Tibial nerve (tissue), 3 donors: Measurements from ENCODE around the gene GRIK4.

ENCODE experiments used
- POLR2A ChIP-seq, 2 donors: fragments of 450-650 bp; IDR thresholded peaks; one replicate each; pipeline ENCODE4 v1.6.1; 2017; ENCODE audit warnings: antibody characterized with exemption in 2 of 2, mild to moderate bottlenecking in 2 of 2, moderate library complexity in 2 of 2
- TF ChIP-seq, protein P1 (sequence below), 5 experiments: fragments of 200-600 bp in 3 of 5; fragments of 450-650 bp in 2 of 5; sonication (generic) in 3 of 5; IDR thresholded peaks; one replicate each; pipeline ENCODE4 v1.5.1; 2016 to 2019; ENCODE audit warnings: antibody characterized with exemption in 5 of 5, mild to moderate bottlenecking in 3 of 5, moderate library complexity in 2 of 5

DNA sequence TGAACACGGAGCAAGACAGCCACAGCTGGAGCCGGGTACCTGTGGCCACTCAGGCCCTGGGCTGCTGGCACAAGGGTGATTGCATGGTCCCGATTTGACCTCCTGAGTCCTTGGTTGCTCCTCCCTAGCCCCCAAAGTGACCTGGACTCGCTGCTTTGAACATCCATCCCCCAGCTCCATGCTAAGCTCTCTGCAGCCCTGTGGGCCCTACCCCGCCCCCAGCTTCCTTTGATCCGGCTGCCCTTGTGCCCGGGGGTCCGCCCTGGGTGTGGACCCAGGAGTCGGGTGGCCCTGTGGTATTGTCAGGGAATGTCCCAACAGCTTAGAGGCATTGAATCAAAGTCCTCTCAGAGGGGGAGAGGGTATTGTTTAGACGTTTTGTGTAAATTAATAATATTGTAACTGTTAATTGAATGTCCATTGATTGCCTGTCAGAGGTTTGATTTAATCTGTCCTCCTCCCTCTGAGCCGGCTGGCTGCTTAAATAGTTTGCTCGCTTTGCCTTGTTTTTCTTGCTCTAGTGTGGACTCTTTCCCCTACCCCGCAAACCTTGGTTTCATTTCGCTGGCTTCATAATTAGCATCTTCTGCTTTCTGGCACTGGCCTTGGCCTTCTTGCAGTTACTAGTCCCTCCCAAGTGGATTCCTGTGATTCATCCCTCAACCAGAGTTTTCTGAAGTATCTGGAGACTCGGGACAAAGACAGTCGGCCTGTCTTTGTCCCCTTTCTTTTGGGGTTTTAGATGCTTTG, 20.7 kb downstream of the GRIK4 start:
- TF ChIP-seq, protein P1, sequence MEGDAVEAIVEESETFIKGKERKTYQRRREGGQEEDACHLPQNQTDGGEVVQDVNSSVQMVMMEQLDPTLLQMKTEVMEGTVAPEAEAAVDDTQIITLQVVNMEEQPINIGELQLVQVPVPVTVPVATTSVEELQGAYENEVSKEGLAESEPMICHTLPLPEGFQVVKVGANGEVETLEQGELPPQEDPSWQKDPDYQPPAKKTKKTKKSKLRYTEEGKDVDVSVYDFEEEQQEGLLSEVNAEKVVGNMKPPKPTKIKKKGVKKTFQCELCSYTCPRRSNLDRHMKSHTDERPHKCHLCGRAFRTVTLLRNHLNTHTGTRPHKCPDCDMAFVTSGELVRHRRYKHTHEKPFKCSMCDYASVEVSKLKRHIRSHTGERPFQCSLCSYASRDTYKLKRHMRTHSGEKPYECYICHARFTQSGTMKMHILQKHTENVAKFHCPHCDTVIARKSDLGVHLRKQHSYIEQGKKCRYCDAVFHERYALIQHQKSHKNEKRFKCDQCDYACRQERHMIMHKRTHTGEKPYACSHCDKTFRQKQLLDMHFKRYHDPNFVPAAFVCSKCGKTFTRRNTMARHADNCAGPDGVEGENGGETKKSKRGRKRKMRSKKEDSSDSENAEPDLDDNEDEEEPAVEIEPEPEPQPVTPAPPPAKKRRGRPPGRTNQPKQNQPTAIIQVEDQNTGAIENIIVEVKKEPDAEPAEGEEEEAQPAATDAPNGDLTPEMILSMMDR (IDR thresholded peaks at IDR 0.05), result no peak
- TF ChIP-seq POLR2A (IDR thresholded peaks at IDR 0.05), result no peak
